GM19023 (cell line): ENCODE data around the gene CAAP1.
"Not testable (repeated sequence)": the region's sequence is repeated elsewhere in the genome, so short reads cannot be mapped to it uniquely, and the experiment has no call there.

Experiments used
- ATAC-seq: cut with Tn5 transposase; IDR thresholded peaks from one replicate; pipeline ENCODE4 v1.9.1; 2021; ENCODE audit warnings: mild to moderate bottlenecking, moderate library complexity; ENCODE audit not compliant: unreplicated experiment

The CAAP1 gene, protein sequence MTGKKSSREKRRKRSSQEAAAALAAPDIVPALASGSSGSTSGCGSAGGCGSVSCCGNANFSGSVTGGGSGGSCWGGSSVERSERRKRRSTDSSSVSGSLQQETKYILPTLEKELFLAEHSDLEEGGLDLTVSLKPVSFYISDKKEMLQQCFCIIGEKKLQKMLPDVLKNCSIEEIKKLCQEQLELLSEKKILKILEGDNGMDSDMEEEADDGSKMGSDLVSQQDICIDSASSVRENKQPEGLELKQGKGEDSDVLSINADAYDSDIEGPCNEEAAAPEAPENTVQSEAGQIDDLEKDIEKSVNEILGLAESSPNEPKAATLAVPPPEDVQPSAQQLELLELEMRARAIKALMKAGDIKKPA

DNA sequence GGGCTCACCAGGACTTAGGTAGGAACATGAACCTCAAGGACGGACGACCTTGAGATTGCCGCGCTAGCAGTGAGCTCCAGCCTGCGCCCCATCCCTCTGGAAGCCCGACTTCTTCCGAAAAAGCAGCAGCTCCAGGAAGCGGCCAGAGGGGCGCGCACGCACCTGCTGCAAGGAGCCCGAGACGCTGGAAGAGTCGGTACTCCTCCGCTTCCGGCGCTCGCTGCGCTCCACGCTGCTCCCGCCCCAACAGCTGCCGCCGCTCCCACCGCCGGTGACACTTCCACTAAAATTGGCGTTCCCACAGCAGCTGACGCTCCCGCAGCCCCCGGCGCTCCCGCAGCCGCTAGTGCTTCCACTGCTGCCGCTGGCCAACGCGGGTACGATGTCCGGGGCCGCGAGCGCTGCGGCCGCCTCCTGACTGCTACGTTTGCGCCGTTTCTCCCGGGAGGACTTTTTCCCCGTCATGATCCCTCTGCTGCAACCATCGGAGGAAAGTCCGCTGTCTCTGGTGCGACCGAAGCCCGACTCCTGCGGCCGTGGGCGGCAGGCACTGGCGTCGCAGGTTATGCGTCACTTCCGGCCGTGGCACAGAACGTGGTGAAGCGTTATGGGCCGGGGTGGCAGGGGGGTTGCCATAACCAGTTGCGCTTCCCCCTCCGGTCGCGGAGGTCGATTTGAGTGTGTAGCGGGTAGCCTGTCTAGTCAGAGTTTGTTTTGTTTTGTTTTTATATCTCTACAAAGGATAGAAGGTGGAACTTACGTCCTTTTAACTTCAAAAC is at the start of gene CAAP1:
Gene CAAP1, minus strand, starts transcription at position 552 of the 779 bp plus-strand sequence. Its CDS starts 87 bp downstream, at position 465.
- ATAC-seq, result peak; percentile 95

DNA sequence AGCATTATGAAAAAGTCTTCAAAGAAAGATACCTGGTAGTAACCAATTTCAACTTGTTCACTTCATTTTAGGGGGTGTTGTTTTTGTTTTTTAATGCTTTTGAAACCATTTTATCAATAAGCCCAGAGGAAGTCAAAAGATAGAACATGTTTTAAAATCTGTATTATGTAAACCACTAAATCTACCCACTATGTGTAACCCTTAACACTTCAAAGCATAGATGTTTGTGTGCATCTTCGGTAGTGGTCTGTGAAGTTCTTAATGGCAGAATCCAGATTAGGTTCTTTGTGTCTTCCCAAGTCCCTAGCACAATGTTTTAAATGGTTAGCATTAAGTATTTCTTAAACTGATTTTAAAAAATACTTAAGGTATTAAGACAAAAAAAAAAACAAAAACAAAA is 48.2 kb upstream of the CAAP1 start:
- no peak for ATAC-seq

DNA sequence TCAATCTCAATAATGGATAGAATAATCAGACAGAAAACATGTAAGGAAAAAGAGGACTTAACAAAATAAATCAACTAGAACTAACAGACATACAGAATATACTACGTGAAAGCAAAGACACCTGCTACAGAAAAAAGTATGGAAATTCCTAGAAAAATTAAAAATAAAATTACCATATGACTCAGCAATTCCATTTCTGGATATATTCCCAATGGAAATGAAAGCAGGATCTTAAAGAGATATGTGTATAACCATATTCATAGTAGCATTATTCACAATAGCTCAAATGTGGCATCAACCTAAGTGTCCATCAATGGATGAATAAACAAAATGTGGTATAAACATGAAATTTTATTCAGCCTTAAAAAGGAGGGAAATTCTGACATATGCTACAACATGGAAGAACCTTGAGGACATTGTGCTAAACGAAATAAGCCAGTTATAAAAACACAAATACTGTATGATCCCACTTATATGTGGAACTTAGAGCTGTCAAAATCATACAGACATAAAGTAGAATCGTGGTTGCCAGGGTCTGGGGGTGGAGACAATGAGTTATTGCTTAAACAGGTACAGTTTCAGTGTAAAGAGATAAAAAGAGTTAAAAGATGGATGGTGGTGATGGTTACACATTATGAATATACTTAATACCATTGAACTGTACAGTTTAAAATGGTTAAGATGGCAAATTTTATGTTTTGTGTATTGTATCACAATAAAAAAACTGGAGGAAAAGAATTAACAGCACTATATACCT is 47.5 kb upstream of the CAAP1 start:
- ATAC-seq, result no peak

DNA sequence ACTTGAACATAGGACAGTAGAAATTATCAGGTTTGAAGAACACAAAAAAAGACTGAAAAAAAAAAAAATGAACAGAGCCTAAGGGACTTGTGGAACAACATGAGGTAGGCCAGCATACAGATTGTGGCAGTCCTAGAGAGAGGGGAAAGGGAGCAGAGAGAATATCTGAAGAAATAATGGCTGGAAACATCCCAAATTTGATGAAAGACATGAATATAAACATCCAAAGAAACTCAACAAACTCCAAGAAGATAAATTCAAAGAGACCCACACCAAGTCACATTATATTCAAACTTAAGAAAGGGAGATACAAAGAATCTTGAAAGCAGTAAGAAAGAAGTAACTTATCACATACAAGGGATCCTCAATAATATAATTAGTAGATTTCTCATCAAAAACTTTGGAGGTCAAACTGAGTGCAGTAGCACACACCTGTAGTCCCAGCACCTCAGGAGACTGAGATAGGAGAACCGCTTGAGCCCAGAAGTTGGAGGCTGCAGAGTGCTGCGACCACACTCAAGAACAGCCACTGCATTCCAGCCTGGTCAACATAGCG is 45.3 kb upstream of the CAAP1 start:
- no peak for ATAC-seq

DNA sequence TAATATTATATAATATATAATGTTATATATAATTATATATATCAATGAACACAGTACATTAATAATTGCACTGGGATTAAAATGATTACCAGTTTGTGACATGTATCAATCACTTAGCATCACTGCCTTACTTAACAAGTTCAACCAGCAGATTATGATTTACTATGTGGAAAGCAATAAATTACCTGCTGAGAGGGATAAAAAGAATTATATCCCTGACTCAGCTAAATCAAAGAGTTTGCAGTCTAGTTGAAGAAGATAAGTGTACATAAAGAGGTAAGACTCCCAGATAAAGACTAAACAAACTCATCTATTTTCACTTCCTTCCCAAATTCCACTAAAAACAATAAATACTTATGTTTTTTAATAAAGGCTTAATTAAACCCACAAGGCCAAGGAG is 43.2 kb upstream of the CAAP1 start:
- ATAC-seq, result no peak

DNA sequence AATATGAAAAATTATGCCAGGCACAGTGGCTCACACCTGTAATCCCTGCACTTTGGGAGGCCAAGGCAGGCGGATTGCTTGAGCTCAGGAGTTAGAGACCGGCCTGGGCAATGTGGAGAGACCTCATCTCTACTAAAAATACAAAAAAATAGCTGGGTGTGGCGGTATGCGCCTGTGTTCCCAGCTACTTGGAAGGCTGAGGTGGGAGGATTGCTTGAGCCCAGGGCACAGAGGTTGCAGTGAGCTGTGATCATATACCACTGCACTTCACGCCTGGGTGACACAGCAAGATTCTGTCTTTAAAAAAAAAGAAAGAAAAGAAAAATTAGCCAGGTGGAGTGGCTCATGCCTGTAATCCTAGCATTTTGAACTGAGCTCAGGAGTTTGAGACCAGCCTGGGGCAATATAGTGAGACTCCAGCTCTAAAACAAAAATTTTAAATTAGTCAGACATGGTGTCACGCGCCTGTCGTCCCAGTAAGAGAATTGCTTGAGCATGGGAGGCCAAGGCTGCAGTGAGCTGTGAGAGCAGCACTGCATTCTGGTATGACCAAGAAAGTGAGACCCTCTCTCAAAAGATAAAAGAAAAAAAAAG is 36.4 kb upstream of the CAAP1 start:
- ATAC-seq, result no peak

DNA sequence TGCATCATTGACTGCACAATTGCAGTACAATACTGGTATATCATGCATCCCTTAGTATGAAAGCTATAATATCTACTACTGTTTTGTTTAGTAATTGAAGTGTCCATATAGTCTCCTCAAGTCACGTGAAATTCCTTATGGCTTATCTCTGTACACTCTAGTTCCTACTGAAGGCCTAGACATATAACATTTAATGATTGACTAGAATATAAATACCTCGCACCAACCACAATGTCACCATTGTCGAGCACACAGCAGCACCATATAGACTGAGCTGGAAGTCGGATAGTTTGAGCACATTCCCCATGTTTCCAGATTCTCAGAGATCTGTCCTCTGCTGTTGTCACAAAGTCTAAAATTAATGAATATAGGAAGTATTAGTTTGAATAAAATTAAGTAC is 33.0 kb upstream of the CAAP1 start:
- ATAC-seq, result no peak

DNA sequence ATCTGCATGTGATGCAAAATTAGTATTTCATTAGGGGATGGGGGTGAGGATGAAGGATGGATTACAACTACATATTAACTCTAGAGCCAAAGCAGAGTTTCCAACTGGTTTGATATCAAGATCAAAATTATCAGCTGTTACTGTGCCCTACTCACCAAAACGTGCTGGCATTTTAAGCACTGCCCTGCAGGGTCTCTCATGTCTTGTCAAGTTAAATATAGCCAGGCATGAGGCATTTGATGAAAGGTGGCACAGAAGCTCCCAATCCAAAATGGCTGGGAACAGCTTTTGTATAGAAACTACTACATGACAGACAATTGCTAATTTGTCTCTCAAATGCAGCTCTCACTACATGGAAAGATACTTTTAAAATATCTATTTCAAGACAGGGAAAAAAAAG is 27.1 kb upstream of the CAAP1 start:
- ATAC-seq, result no peak

DNA sequence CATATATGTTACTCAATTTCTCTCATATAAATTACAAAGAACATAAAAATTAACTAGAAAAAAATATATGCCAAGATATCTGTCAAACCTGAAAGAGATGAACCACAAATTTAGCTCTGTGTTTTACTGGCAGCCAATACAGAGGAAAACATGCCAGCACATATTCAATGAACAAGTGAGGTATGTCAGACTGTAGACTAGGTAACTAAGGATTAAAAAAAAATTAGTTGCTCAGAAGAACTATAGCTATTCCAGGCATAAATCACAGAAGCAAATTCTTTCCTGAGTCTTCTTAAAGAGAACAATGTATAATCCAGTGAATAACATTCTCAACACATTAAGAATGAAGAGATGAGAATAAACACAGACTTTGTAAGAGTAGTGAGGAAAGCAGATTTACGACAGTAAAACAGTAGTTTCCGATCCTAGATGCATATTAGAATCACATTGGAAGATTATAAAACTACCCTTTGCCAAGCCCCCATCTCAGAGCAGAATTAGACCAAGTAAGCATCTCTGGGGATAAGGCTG is 20.6 kb upstream of the CAAP1 start:
- no peak for ATAC-seq

DNA sequence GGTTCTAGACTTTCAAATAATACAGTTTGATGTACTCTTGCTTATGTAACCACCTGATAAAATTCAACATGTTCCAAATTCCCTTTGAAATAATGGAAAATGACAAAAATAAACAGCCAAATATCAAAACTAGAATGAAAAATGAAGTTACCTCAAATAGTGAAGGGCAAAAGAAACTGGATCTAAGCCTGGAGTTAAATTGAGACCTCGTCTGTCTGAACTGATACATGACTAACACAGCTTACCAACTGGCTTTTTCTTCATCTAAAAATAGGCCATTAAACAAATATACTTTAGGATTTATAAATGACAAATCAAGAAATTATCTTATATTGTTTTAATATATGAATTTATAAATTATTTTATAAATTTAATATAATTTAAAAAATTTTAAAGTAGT is 12.1 kb upstream of the CAAP1 start:
- no peak for ATAC-seq

DNA sequence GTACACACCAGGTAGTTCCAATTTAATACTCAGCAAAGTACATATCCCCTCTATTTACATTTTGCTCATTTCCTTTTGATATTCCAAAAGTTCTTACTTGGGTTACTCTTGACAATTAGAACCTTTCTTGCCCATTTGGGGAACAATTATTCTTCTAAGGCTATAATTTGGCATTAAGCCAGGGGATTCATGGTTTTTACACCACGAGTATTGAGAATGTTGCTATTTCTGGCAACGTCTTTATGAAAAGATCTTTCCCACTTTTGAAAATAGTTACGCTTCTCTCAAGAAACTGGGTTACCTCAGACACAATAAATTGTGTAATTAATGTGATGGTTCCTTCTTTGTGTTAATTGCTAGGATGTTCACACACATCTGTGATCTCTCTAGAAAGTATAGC is 11.5 kb upstream of the CAAP1 start:
- ATAC-seq, result no peak

DNA sequence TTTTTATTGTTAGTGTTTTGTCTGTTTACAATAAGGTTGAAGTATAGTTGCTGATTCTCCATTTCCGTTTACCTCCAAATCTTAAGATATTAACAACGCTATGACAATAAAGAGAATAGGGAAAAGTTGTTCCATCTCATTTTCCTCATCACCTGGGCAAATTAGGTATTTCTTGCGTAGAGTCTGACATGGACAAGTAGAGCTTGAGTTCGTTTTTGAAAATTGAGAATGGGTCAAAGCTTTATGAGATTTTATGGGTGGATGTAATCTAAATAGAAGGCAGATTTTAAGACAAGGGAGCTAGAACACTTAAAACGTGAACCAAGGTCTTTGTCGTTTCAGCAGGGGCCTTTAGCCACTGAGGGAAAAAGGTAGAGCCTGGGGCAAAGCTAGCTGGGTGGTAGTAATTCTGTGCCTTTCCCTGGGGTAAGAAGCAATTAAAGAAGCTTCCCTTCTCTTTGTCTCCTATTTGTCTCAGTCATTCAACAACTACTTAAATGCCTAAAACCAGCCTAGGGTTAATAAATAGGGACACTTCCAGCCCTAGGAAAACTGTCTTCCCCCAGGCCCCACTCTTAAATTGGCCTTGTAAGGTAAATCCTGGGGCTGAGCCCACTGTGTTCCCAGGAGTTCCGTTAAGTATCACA is 551 bp upstream of the CAAP1 start:
- no peak for ATAC-seq

DNA sequence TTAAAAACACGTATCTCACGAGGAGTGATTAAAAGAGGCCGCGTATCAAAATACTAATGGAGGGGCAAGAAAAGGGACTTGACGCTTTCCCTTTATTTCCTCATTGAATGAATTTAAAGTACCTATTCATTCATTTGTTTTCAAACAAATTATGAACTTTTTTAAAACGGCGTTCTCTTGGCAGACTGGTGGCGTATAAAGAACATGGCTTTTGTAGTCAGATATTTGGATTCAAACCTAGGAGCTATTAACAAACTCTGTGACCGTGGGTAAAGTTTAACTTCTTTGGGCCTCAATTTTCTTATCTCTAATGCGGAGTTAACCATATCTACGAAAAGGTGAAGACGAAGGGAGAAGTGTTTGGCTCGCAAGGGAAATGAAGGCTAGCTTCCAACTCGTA is 876 bp downstream of the CAAP1 start:
- ATAC-seq, result no peak

DNA sequence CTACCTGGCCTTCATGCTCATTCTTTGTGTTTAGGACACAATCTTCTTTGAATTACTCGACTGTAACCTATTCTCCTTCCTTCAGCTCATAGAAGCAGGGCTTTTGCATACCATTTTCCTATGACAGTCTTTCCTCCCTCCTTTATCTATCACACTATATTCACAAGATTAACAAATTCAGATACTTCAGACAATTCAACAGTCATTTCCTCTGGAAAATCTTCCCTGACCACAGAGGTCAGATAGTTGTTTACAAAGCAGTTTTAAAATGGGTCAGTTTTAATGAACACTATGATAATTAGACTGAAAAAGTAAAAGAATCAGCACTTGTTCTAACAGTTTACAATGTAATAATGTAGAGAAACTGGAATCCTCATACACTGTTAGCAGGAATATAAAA is 4.3 kb downstream of the CAAP1 start:
- ATAC-seq, result no peak

DNA sequence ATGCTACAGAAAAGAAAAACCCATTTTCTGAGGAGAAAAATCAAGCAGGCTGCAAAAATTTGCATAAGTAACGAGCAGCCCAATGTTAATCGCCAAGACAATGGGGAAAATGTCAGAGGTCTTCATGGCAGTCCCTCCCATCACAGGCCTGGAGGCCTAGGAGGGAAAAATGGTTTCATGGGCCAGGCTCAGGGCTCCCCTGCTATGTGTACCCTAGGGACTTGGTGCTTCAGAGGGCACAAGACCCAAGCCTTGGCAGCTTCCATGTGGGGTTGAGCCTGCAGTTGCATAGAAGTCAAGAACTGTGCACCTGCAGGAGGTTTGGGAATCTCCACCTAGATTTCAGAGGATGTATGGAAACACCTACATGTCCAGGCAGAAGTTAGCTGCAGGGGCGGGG is 10.4 kb downstream of the CAAP1 start:
- no peak for ATAC-seq

DNA sequence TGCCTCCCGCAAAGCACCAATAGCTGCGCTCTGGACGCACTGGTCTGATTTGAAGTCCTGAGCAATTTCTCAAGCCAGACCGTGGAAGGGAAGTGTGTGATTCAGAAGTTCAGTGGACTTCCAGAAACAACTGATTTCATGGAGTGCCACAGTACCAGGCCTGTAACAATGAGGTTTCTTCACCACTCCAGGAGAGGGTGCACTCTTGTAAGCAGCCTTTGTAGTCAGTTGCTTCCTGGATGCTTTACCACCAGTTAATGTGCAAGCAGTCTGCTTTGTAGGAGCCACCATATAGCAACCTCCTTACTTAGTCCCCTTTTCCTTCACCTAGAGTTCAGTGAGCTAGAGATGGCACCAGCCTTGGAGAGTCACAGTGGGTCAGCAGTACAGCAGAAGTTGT is 12.3 kb downstream of the CAAP1 start:
- ATAC-seq, result no peak

DNA sequence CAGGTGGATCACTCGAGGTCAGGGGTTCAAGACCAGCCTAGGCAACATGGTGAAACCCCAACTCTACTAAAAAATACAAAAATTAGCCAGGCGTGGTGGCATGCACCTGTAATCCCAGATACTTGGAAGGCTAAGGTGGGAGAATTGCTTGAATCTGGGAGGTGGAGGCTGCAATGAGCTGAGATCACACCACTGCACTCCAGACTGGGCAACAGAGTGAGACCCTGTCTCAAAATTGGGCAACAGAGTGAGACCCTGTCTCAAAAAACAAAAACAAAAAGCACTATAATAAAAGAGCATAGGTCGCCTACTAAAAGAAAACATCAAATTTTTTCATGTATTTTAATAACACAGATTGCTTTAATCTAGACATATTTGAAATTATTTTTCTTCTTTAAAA is 17.4 kb downstream of the CAAP1 start:
- ATAC-seq, result not testable (repeated sequence)

DNA sequence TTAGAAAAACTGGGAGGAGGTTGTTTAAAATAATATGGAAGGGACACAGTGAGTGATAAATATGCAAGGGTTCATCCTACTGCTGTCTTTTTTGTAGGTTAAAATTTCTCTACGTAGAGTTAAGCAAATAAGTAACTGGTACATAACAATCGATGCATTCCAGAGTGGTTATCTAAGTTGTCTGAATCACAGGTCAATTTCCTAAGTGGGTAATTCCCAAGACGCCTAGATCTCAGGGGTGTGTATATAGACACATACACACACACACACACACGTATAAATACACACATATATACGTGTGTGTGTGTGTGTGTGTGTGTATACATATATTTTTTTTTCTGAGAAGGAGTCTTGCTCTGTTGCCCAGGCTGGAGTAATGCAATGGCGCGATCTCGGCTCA is 22.3 kb downstream of the CAAP1 start:
- ATAC-seq, result no peak

DNA sequence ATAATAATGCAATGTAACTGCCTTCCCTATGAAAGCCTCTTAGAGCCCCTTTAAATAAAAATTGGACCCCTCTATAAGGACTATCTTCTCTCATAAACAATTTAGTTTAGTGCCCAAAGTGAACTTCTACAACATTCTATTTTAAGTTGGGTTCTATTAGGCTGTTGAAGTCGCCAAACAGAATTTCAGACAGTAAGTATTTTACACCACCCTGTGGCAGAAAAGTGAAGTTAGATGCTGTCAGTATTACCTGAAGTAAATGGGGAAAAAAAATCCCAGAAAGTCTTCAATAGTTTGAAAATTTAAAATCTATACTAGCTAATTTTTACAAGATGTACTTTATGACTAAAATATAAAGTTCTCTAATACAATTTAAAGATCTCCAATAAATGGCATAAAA is 29.5 kb downstream of the CAAP1 start:
- ATAC-seq, result no peak

DNA sequence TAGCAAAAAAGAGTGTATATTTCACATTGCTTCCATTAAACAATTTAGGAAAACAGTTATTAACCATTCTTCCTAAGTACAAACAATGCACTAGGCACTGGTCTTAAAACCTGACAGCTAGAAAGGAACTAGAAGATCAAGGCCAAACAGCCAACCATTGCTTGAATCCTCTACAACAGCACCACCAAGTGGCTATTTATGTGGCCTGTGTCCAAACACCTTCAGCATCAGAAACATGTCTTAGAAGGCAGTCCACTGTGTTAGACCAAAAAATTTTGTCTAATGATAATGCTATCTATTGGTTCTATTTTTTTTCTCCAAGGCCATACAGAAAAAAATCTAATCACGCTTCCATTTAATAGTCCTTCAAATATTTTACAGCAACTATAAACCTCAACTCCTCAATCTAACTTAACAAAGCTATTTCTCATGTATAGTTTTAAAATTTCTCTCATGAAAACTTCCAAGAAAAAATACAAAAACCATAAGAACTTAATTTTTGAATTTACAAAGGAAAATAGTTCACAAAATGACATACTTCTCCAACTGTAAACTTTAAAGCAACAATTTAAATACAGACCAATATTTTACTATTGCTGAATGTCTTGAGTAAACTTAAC is 36.1 kb downstream of the CAAP1 start:
- ATAC-seq, result peak; percentile 78
